Activated CD4-positive, alpha-beta T cell treated with anti-CD3 and anti-CD28 coated beads for 4 hours (primary cell): Measurements from ENCODE around the gene PTPRD.

ENCODE experiments used
- DNase-seq, 2 donors: peaks; one replicate each; pipeline ENCODE4 v3.0.0-alpha.2; 2020

The PTPRD gene

DNA sequence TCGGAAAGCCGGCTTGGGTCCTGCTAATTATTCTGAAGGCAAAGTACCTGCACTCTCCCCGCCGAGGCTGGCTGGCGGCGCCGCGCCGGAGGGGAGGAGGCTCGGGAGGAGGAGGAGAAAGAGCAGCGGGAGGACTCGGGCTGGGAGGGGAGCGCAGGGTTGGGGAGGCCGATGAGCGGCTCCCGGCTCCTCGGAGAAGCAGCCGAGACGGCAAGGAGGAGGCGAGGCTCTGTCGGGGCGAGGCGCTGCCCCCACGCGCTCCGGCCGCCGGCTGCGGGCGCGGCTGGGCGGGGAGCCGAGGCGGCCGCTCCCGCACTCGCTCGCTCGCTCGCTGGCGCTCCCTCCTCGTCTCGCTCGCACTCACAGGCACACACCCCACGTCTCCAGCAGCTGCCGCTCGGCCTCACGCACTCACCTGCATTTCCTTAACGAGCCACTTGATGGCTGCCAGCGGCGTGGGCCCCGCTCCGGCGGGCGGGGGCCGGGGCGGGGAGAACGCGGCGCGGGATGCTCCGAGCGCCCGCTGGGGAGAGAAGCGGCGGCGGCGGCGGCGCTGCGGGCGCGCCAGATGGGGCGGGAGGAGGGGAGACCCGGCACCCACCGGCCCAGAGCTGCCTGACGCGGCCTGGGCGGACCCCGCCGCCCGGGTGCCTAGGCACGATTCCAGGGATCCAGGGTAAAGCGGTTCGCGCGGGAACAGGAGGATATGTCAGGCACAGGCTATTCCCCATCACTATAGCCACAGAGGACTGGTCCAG lies at the start of gene PTPRD:
Gene PTPRD, minus strand, starts transcription at position 362 of the 758 bp plus-strand sequence.
- DNase-seq = no peak

DNA sequence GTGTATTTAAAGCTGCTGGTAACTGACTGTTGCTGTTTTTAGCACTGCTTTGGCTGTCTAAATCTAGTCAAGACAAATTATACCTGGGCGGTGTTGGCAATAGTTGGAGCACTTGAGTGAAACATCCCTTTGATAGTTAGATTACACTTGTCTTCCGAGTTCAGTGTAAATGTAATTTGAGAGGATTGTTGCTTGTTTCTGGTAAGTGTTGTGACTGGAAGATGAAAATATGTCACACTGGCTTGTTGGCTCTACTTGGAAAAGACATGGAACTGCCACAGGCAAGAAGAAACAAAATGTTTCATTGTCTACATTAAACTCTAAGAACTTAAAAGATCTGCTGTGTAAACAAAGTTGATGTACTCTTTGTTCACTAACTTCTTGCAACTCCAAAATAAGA lies 49.2 kb upstream of the PTPRD start:
- DNase-seq = no peak

DNA sequence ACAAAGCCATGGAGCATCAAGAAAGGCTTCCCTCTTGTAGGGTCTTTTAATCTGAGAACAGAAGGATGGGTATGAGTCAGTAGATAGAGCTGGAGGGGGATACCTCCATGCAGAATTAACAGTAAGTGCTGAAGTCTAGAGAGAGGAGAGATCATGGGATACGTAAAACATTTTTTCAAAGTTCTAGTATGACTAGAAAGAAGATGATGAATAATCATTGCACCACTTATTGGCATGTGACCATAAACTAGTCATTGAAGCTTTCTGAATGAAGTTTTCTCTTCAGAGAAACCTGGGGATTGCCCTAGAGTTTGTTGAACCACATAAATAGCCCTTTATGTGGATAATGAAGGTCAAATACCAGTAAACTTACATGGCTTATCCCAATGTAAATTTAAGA lies 48.6 kb upstream of the PTPRD start:
- DNase-seq = no peak

DNA sequence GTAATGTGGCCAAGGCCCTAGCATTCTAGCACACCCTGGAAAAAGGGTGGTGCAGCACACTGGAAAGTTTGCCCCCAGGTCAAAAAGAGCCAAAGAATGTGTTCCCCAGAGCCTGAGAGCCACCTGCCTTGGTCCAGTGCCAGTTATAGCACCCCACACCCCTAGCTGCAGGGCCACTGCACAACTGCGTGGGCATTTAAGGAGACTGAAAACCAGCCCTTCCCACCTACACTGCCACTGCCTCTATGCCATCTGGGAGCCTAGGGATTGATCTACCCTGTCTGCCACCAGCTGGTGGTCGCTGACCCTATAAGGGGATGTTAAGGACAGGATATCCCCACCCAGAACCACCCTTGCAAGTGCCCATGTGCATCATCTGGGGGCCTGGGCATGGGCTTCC lies 38.2 kb upstream of the PTPRD start:
- DNase-seq = no peak

DNA sequence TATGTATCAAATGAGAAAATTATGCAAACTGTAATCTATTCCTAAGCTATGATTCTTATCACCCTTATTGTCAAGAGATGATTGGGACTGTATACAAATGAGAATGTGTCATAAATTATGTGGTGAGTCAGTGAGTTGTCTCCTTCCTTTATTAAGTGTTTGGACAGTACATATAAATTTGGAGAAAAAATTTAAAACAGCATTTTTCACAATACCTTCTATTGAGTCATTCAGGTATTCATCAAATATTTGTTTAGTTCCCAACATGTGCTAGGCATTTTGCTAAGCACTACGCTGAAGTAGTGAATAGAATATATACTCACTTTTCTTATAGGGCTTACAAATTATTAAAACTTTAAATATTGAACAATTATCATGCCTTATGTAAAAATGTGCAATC lies 36.3 kb upstream of the PTPRD start:
- no peak for DNase-seq

DNA sequence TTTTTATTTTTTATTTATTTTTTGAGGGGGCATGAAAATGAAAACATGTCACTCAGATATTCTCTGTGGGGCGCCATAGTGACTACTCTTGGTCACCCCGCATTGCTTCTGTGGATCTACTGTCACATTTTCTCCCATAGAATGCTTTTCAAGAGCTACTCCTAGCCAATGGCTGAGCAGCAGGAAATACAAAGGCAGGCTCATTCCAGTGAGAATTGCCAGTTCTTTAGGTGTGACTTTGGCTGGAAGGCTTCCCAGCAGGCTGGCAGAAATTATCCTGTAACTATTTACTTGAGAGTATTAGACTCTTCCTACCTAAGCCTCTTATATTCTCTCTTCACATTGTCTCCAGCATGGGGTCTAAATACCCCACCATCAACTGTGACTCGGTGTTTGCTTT lies 21.0 kb upstream of the PTPRD start:
- no peak for DNase-seq

DNA sequence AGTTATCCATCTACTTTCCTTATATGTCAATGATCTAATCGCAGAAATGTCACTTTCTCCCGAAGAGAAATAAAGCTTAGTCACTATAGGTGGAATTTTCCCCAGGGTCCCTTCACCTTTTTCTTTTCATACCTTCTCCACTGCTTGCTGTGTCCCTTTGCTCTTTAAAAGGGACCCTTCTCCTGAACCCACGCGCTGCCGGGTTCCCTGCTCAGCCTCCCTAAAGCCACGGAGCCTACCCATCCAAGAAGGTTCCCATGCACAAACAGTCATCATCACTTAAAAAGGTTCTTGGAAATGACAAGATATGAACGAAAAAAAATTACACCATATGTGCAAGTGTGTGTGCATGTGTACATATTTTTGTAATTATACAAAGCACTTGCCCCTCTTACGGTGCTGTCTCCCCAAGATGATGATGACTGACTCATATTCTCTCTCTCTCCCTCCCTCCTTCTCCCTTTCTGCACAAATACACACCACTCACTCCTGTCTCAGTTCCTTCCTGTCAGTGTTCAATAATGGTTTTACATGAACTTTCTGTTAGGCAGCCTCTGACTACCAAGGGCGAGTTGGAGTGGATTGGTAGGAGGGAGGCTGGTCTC lies 1.5 kb upstream of the PTPRD start:
- no peak for DNase-seq

DNA sequence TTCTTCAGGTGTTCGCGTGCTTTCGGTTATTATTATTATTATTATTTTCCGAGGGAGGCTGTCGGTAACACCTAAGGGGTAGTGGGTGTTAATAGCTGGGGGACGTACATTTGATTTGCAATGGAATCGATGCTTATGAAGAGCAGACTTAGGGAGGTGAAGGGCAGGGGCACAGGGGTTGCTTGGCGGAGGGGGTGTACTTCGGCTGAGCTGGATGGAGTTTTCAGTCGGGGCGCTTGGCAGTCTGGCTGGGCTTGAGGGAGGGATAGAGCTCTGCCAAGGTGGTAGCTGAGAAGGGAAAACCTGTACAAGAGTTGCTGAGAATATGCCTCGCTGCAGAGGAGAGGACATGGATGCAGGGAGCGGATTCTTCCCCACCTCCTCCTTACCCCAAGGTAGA lies 617 bp upstream of the PTPRD start:
- DNase-seq = no peak

DNA sequence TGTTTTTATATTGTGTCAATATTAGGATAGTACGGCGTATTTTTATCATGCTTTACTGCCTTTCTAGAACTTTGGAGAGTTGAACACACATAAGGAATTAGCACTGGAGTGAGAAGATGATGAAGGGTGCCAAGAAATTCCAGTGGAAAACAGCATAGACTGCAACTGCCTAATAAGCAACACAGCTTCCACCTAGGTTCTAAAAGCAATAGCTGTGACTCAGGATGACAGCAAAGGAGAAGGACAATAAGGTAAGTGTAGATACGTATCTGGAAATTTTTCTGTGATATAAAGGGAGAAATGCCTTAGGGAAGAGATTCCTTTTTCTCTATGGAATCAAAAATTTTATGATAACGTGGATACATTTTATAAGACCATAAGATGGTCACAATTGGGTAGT lies 7.4 kb downstream of the PTPRD start:
- no peak for DNase-seq

DNA sequence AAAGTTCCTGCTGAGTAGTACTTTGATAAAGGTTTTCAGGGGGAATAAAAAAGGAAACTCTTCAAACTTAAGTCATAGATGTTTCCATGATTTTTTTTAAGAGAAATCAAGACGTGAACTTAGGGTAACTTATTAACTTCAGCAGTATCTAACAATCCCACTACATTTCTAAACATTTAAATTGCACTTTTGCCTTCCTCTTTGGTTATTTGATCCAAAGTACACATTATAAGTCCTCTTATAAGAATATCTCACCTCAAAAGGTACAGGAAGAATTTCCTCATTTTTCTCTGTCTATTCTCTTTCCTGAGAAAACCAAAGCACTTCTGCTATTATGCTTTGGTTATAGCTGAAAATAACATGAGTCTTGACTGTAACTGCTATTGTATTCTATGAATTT lies 7.9 kb downstream of the PTPRD start:
- no peak for DNase-seq

DNA sequence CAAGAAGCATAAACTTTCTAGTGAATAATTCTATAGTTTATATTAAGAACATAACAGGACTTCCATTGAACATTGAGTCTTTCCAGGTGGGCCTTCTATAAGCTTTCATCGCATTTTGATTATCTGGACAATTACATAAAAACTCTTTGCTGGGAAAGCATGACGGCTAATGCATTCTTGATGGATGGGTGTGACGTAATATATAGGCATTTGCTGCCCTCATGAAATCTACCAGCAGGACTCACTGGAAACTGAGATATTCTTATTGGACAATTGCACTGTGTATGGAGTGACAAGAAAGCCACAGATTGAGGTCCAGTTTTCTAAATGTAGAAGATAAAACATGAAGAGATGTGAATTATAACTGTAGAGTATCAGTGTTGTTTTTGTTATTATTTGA lies 15.0 kb downstream of the PTPRD start:
- no peak for DNase-seq

DNA sequence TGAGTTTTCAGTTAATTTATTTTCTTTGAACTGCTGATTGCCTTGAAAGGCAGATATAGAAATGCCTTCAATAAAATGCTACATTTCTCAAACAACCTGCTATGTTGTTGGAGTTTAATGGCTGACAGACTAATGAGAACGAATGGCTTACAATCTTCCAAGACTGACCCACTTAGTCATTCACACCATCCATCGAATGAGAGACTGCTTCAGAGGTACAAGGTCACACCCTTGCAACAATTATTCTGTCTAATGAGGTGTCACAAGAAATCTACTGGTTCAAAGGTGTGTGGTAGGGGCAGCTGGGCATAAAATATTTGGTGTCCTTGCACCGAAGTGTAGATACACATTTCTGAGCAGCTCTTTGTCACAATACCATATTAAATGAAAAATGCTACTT lies 18.3 kb downstream of the PTPRD start:
- no peak for DNase-seq

DNA sequence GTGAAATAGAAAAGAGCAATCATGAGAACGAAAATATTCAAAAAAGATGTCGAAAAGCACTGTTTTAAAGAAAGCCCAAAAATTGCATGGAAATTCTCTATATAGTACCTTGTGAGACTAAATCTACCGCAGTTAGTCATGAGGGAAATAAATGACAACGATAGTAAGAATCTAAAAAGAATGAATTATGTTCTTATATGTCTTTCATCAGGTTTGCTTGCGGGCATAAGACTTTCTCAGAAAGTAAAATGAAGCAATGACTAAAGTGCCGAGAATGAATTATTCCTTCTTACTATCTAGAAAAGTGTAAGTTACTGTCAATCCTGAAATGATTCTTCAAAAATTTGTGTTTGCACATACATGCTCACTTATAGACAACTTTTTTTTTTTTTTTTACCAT lies 26.4 kb downstream of the PTPRD start:
- no peak for DNase-seq

DNA sequence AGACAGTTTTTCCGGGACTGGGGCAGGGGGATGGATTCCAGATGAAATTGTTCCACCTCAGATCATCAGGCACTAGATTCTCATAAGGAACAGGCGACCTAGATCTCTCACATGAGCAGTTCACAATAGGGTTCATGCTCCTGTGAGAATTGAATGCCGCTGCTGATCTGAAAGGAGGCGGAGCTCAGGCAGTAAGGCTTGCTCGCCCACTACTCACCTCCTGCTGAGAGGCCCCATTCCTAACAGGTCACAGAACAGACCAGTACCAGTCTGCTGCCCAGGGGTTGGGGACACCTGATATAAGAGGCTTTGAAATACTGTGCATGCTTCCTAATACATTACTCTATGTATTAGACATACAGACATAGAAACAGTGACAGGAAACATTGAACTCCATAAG lies 41.1 kb downstream of the PTPRD start:
- no peak for DNase-seq

DNA sequence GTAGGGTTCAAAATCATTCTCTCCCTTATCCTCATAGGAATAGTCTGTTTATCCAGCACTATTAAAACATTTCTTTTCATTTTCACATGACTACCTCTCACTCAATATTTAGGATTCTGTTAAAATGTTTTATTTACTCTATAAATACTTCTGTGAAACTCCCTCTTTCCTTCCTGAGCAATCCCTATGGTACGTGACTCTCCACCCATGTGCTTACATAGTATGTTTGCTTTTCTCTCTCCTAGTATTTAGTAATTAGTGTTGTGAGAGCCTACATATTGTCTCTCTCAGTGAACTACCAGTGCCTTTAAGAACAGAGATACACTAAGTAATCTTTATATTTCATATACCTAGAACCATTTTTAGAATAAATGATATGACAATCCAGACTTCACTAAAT lies 46.0 kb downstream of the PTPRD start:
- DNase-seq = no peak

DNA sequence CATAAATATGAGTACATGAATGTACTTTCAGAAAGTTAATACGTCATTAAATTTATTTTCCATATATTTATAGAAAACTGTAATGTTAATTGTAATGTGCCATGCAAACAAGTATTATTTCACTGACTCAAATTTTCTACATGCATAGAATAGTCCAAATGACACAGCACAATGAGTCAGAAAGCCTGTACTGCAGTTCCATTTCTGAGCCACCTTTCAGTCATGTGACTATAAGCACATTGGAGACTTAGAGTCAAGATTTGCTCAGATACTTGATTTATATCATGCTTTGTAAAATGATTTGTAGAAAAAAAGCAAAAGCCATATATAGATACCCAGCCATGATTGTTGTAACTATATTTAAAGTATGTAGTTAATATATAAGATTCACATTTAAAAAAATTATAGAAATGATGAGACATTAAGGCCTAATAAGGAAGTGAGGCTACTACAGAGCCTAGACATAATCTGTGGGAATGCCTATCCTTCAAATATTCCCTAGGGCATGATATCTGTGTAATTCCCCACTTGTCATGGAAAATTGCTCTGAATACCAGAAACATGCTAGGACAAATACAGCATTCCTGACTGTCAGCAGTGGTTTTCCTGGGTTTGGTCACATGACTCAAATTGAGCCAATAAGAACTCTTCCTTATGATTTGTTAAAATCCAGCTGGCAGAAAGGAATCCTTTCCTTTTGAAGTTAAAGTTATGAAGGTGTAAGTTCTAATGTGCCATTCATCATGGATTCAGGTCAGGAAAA lies 50.0 kb downstream of the PTPRD start:
- no peak for DNase-seq

DNA sequence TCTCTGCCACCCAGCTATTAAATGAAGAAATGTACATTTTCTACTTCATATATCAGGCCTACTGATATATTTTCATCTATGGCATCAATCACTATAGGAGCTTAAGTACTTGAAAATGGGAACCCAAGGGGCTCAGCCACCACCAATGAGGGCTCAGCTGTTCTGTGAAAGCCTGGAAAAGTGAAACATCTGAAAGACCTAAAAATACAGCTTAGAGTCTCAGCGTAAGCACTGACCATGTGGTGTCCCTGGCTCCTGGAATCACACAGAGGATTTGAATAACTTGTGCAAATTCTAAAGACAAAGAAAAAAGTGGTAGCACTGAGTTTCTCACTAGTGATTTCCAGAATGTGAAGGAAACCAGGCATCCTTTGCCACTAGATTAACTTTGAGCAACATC lies 64.5 kb downstream of the PTPRD start:
- no peak for DNase-seq

DNA sequence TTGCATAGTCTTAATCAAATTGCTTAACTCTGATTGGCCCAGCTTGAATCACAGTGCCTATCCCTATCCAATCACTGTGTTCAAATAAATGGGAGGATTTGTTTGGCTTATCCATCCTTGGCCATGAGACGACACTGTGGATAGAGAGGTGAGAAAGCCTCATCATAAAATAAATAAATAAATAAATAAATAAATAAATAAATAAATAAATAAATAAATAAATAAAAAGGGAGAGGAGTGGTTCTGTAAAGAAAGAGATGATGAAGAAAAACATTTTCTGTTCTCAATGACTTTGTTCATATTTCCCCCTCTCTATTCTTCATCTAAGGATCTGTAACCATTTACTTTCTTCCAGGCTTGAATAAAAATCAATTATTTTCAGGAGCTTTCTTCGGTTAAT lies 74.7 kb downstream of the PTPRD start:
- no peak for DNase-seq

DNA sequence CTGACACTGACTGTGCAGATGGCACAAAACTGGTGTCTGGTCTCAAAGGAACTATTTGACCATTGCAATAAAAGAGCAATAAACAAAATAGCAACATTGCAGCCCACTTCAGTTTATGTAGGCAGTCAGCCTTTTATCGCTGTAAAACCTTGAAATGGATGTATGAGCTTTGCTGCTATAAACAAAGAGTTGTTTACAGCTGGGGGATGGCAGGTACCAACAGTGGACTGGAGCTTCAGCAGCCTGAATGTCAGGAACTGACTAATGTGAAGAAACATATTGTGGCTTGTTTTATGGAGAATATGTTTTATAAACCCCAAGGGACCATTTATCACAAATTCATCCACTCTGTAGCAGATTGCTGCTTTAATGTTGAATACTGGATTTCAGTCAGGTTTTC lies 78.0 kb downstream of the PTPRD start:
- DNase-seq = no peak

DNA sequence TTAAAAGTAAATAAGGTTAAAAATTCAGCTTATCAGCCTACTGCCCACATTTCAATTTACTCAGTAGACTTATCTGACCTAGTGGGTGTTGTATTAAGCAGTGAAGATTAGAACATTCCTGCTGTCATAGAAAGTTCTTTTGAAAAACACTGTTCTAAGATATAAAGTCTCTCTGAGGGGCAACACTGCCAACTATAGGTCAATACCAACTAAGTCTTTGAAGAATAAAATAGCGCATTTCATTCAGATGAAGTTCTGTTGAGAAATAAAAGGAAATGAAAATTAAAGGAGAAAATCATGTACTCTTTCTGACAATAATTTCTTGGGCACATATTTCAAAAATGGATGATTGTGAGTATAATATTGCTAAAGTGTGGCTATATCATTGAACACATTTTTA lies 86.8 kb downstream of the PTPRD start:
- DNase-seq = no peak

DNA sequence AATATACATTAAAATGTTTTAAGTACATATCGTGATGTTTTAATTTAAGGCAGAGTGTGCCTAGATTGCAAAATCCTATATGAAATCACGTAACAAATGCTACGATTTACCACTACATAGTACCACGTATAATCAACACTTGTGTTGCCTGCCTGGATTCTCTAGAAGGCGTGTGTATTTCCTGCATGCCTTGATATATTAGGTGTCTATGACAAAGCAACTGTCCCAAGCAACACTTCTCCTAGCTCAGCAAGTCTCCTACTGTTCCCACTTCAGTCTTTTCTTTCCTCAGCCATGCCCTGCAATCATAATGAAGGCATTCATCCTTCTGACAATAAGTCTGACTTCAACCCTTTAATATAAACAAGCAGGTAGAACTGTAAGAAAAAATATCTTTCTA lies 89.6 kb downstream of the PTPRD start:
- DNase-seq = no peak

DNA sequence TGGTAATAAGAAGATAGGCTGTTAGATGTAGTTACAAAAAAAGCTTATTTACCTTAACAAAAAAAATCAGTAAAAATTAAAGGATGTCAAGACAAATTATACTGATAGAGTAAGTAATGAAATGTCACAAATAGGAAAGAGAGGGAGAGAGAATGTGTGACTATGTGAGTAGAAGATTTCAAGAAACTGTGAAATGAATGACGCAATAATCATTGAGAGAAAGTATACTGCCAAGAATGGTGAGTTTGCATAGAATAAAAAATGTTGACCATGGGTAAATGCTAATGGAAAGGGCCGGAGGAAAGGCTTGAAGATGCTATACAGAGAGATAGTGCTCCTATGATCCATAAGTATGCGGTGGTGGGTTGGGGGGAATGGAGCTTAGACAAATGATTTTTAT lies 100.7 kb downstream of the PTPRD start:
- no peak for DNase-seq

DNA sequence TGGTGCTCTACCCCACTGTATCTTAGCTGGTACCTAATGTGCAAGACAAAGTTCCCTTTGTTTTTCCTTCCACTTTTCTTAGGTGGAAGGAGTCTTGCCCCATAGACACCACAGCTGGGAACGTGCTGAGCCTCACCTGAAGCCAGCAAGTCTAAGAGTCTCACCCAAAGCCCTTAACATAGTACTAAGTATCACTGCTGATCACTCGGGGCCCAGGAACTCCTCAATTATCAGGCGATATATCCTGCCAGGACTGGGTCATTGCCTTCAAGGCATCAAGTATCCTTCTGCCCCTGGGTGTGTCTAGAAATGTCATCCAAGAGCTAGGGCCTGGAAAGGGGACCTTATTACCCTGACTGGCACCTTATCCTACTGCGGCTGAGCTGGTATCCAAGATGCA lies 123.9 kb downstream of the PTPRD start:
- no peak for DNase-seq

DNA sequence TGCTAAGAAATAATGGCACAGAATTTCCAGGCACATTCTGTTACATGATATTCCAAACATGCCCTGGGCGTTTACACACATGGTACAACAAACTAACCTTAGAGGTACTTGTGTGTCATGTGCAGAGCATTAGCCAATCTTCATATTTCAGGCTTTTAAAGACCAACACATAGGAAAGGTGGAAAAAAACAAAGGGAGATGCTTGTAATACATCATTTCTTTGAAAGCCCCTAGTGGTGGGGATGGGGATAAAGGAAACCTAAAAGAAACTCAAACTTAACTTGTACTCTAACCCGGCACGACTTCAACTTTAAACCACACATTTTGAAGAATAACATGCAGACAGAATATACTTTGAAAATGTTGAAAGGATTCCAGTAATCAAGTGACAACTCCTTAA lies 133.6 kb downstream of the PTPRD start:
- no peak for DNase-seq
